ENCODE results near the gene RASD1. TPM values are rescaled to one million over a fixed set of nuclear protein-coding genes. Genes with fewer than 3 reads are reported as not detected.

Gene RASD1
- total RNA-seq, 1 experiment from 2014 or later, result 11.0 TPM

- Mint-ChIP-seq H3K27me3 (ENCODE audit: insufficient read depth, unreplicated experiment) (no peaks in the 10 kb centered on the region), H3K9me3 (ENCODE audit: unreplicated experiment) (no peaks in the 10 kb centered on the region), H3K4me3 (ENCODE audit: unreplicated experiment) (peak overlapping the region; percentile 92), H3K36me3 (ENCODE audit: insufficient read depth, unreplicated experiment) (peaks cover 48% of the 10 kb centered on the region), H3K27ac (ENCODE audit: unreplicated experiment) (peak overlapping the region; percentile 74), H3K4me1 (ENCODE audit: low read depth, unreplicated experiment) (peaks cover 12% of the 10 kb centered on the region)
- intact Hi-C loops (cut with micrococcal nuclease; ENCODE audit: unreplicated experiment), result loop anchor here (1.0 to 2.0 kb wide), 6 partner anchors 19 to 146 kb away; partner anchors contain the start of gene MED9
- Histone ChIP-seq H3K9me3 (no peaks in the 10 kb centered on the region), H3K4me3 (ENCODE audit: low read depth, low read length) (peak overlapping the region; percentile 91), H3K36me3 (ENCODE audit: control insufficient read depth, insufficient read depth, low read length) (peaks cover 2% of the 10 kb centered on the region; the same call in 1 of the 2 replicates), H3K4me1 (peaks cover 4% of the 10 kb centered on the region; the same call in 1 of the 2 replicates), H3K27me3 (replicated peaks; ENCODE audit: control insufficient read depth, insufficient read depth, low read length) (no peaks in the 10 kb centered on the region)
- BruUV-seq (replicated peaks), result no TSS peak
- DNase-seq, result peak in 1 of 2 experiments; percentile 50
- TF ChIP-seq CTCF (IDR thresholded peaks at IDR 0.05; ENCODE audit: insufficient read depth in 1 of 2, low read depth in 1 of 2, low read length in 1 of 2, severe bottlenecking in 1 of 2, unreplicated experiment in 1 of 2), result no peak
- CTCF ChIA-PET, result interaction anchor here (0.6 to 3.5 kb wide), 21 partner anchors 10 to 176 kb away, joined by 3 to 52 read pairs (median 9); partner anchors contain the start of gene PEMT
- POLR2A ChIA-PET, result interaction anchor here (0.8 to 2.3 kb wide), 10 partner anchors 43 to 474 kb away, joined by 3 to 38 read pairs (median 4); partner anchors contain the start of gene PEMT
Observed at GRCh38 chr17:17495536-17496188, 533 bp downstream of the RASD1 start.

- BruUV-seq (replicated peaks), result no TSS peak
- CTCF ChIA-PET, result interaction anchor here (0.6 to 3.5 kb wide), 8 partner anchors 11 to 176 kb away, joined by 3 to 52 read pairs (median 3); no protein-coding TSS in a partner anchor
- peaks cover 4% of the 10 kb centered on the region; the same call in 1 of the 2 replicates for H3K4me1 ChIP-seq
- peaks cover 2% of the 10 kb centered on the region; the same call in 1 of the 2 replicates for H3K36me3 ChIP-seq (ENCODE audit: control insufficient read depth, insufficient read depth, low read length)
- Mint-ChIP-seq H3K27me3 (ENCODE audit: insufficient read depth, unreplicated experiment) (no peaks in the 10 kb centered on the region), H3K36me3 (ENCODE audit: insufficient read depth, unreplicated experiment) (peaks cover 48% of the 10 kb centered on the region), H3K27ac (ENCODE audit: unreplicated experiment) (peak overlapping the region; percentile 74), H3K4me1 (ENCODE audit: low read depth, unreplicated experiment) (peaks cover 12% of the 10 kb centered on the region), H3K4me3 (ENCODE audit: unreplicated experiment) (peak overlapping the region; percentile 92), H3K9me3 (ENCODE audit: unreplicated experiment) (no peaks in the 10 kb centered on the region)
- H3K4me3 ChIP-seq (ENCODE audit: low read depth, low read length), result peak overlapping the region; percentile 91
- intact Hi-C loops (cut with micrococcal nuclease; ENCODE audit: unreplicated experiment), result no loop called here
- no peaks in the 10 kb centered on the region for H3K9me3 ChIP-seq
- no peaks in the 10 kb centered on the region for H3K27me3 ChIP-seq (replicated peaks; ENCODE audit: control insufficient read depth, insufficient read depth, low read length)
- POLR2A ChIA-PET, result interaction anchor here (0.5 to 2.3 kb wide), 7 partner anchors 44 to 187 kb away, joined by 3 to 38 read pairs (median 5); partner anchors contain the start of gene PEMT
- DNase-seq, result peak; percentile 70 to 74
- TF ChIP-seq CTCF (IDR thresholded peaks at IDR 0.05; ENCODE audit: insufficient read depth in 1 of 2, low read depth in 1 of 2, low read length in 1 of 2, severe bottlenecking in 1 of 2, unreplicated experiment in 1 of 2), result peak in 1 of 2 experiments; percentile 17
Observed at GRCh38 chr17:17494870-17495535, 1.2 kb downstream of the RASD1 start.

- peak in 1 of 2 experiments; percentile 24 for DNase-seq
- Mint-ChIP-seq H3K4me3 (ENCODE audit: unreplicated experiment) (peak overlapping the region; percentile 92), H3K27me3 (ENCODE audit: insufficient read depth, unreplicated experiment) (no peaks in the 10 kb centered on the region), H3K4me1 (ENCODE audit: low read depth, unreplicated experiment) (peaks cover 12% of the 10 kb centered on the region), H3K9me3 (ENCODE audit: unreplicated experiment) (no peaks in the 10 kb centered on the region), H3K36me3 (ENCODE audit: insufficient read depth, unreplicated experiment) (peaks cover 48% of the 10 kb centered on the region), H3K27ac (ENCODE audit: unreplicated experiment) (peak overlapping the region; percentile 74)
- Histone ChIP-seq H3K27me3 (replicated peaks; ENCODE audit: control insufficient read depth, insufficient read depth, low read length) (no peaks in the 10 kb centered on the region), H3K4me1 (peaks cover 4% of the 10 kb centered on the region; the same call in 1 of the 2 replicates), H3K4me3 (ENCODE audit: low read depth, low read length) (peak overlapping the region; percentile 91), H3K9me3 (no peaks in the 10 kb centered on the region), H3K36me3 (ENCODE audit: control insufficient read depth, insufficient read depth, low read length) (peaks cover 2% of the 10 kb centered on the region; the same call in 1 of the 2 replicates)
- TSS peak; percentile 72 for BruUV-seq (replicated peaks)
- ChIA-PET POLR2A (interaction anchor here (0.5 to 0.8 kb wide), 2 partner anchors 59 to 187 kb away, joined by 3 to 18 read pairs; no protein-coding TSS in a partner anchor), CTCF (interaction anchor here (0.5 to 0.7 kb wide), 4 partner anchors 119 to 146 kb away, joined by 3 to 5 read pairs (median 3); no protein-coding TSS in a partner anchor)
- no peak for TF ChIP-seq CTCF (IDR thresholded peaks at IDR 0.05; ENCODE audit: insufficient read depth in 1 of 2, low read depth in 1 of 2, low read length in 1 of 2, severe bottlenecking in 1 of 2, unreplicated experiment in 1 of 2)
- intact Hi-C loops (cut with micrococcal nuclease; ENCODE audit: unreplicated experiment), result no loop called here
Observed at GRCh38 chr17:17494499-17494869, 1.7 kb downstream of the RASD1 start.
